Suprapubic skin (tissue), 4 donors: Measurements from ENCODE around the gene CACNA2D4.

Source experiments
- CTCF ChIP-seq, 2 donors: fragments of 200-600 bp in 1 of 2; fragments of 450-650 bp in 1 of 2; sonication (generic) in 1 of 2; IDR thresholded peaks; one replicate each; pipeline ENCODE4 v1.5.1; 2016 to 2019; ENCODE audit warnings: antibody characterized with exemption in 2 of 2, mild to moderate bottlenecking in 1 of 2, moderate library complexity in 1 of 2
- EP300 ChIP-seq: sonication (generic); formaldehyde crosslinking; IDR thresholded peaks from one replicate; pipeline ENCODE4 v1.6.1; 2017; ENCODE audit warnings: antibody characterized with exemption
- POLR2A ChIP-seq, 2 donors: fragments of 450-650 bp; IDR thresholded peaks; one replicate each; pipeline ENCODE4 v1.6.1; 2017; ENCODE audit warnings: antibody characterized with exemption in 2 of 2, mild to moderate bottlenecking in 2 of 2, moderate library complexity in 2 of 2
- POLR2AphosphoS5 ChIP-seq, 3 donors: sonication (generic); formaldehyde crosslinking; IDR thresholded peaks; one replicate each; pipeline ENCODE4 v1.6.1; 2017; ENCODE audit warnings: antibody characterized with exemption in 3 of 3

GRCh38 chr12:1776170-1776921, 142.1 kb downstream of the CACNA2D4 start:
- TF ChIP-seq CTCF (IDR thresholded peaks at IDR 0.05), result no peak
- TF ChIP-seq EP300, result no peak
- TF ChIP-seq POLR2A (IDR thresholded peaks at IDR 0.05), result no peak
- TF ChIP-seq POLR2AphosphoS5 (IDR thresholded peaks at IDR 0.05), result no peak
